ENCODE measurements around the gene SBF2.
"Not testable (repeated sequence)": the region's sequence is repeated elsewhere in the genome, so short reads cannot be mapped to it uniquely, and the experiment has no call there.

Gene SBF2

GRCh38 chr11:10117709-10118351, 176.2 kb downstream of the SBF2 start:
- no peak for DNase-seq (ENCODE audit: low read depth, low spot score)

- no peak for DNase-seq (ENCODE audit: low read depth, low spot score)
These were observed 177.4 kb downstream of the SBF2 start for GRCh38 chr11:10116588-10116987.

GRCh38 chr11:10114593-10115404, 179.2 kb downstream of the SBF2 start:
- peak; percentile 67 for DNase-seq (ENCODE audit: low read depth, low spot score)

- no peak for DNase-seq (ENCODE audit: low read depth, low spot score)
These were observed 180.2 kb downstream of the SBF2 start for GRCh38 chr11:10113852-10114251.

- no peak for DNase-seq (ENCODE audit: low read depth, low spot score)
These were observed 184.2 kb downstream of the SBF2 start for GRCh38 chr11:10109806-10110205.

- peak; percentile 32 for DNase-seq (ENCODE audit: low read depth, low spot score)
These were observed 184.9 kb downstream of the SBF2 start for GRCh38 chr11:10108915-10109680.

- no peak for DNase-seq (ENCODE audit: low read depth, low spot score)
These were observed 186.5 kb downstream of the SBF2 start for GRCh38 chr11:10107497-10107896.

- DNase-seq (ENCODE audit: low read depth, low spot score) = no peak
These were observed 196.4 kb downstream of the SBF2 start for GRCh38 chr11:10097615-10098014.

GRCh38 chr11:10096987-10097386, 197.0 kb downstream of the SBF2 start:
- DNase-seq (ENCODE audit: low read depth, low spot score) = no peak

GRCh38 chr11:10095412-10096208, 198.4 kb downstream of the SBF2 start:
- no peak for DNase-seq (ENCODE audit: low read depth, low spot score)

GRCh38 chr11:10092426-10092825, 201.6 kb downstream of the SBF2 start:
- no peak for DNase-seq (ENCODE audit: low read depth, low spot score)

GRCh38 chr11:10091314-10092045, 202.5 kb downstream of the SBF2 start:
- DNase-seq (ENCODE audit: low read depth, low spot score) = no peak

GRCh38 chr11:10087923-10088225, 206.1 kb downstream of the SBF2 start:
- not testable (repeated sequence) for DNase-seq (ENCODE audit: low read depth, low spot score)

- no peak for DNase-seq (ENCODE audit: low read depth, low spot score)
These were observed 206.7 kb downstream of the SBF2 start for GRCh38 chr11:10087186-10087922.

- DNase-seq (ENCODE audit: low read depth, low spot score) = no peak
These were observed 213.9 kb downstream of the SBF2 start for GRCh38 chr11:10080138-10080537.

- no peak for DNase-seq (ENCODE audit: low read depth, low spot score)
These were observed 217.4 kb downstream of the SBF2 start for GRCh38 chr11:10076458-10077141.

GRCh38 chr11:10075141-10075540, 218.9 kb downstream of the SBF2 start:
- no peak for DNase-seq (ENCODE audit: low read depth, low spot score)

GRCh38 chr11:10072841-10073240, 221.2 kb downstream of the SBF2 start:
- DNase-seq (ENCODE audit: low read depth, low spot score) = no peak

GRCh38 chr11:10072142-10072541, 221.9 kb downstream of the SBF2 start:
- DNase-seq (ENCODE audit: low read depth, low spot score) = peak; percentile 12

Data from smooth muscle cell of the brain vasculature (primary cell).